Measurements from ENCODE around the gene LGALS3BP. TPM values are rescaled to one million over a fixed set of nuclear protein-coding genes. Genes with fewer than 3 reads are reported as not detected.

LGALS3BP gene
- total and polyA plus RNA-seq, 2 of the 4 experiments (the other 2 are of a cell fraction): 33.7 to 273 TPM

- intact Hi-C loops (cut with micrococcal nuclease): loop anchor here (1.0 to 2.0 kb wide), 3 partner anchors 36 to 70 kb away; no protein-coding TSS in a partner anchor
- POLR2A ChIA-PET (ENCODE audit: unreplicated experiment): no interaction called here
- Histone ChIP-seq H3K23ac (ENCODE audit: low read depth, low read length) (peak overlapping the region; percentile 91), H3K9me3 (ENCODE audit: control insufficient read depth, insufficient read depth, low read length) (no peaks in the 10 kb centered on the region), H3K27ac (ENCODE audit: insufficient read depth, low read length) (peak overlapping the region; percentile 78), H3K79me1 (ENCODE audit: low read depth in 1 of 2, low read length in 2 of 2) (peaks cover 0 to 20% of the 10 kb centered on the region in 2 experiments; a peak in 2 of 4 replicates), H2AK9ac (replicated peaks; ENCODE audit: low read depth, low read length, poor library complexity) (peak overlapping the region; percentile 99), H4K91ac (ENCODE audit: insufficient read depth, low read depth, low read length) (peak overlapping the region; percentile 95), H3K27me3 (ENCODE audit: control insufficient read depth, insufficient read depth, low read length) (no peaks in the 10 kb centered on the region), H3K4me1 (ENCODE audit: control insufficient read depth, insufficient read depth, low read length) (peaks cover 35% of the 10 kb centered on the region), H3K56ac (ENCODE audit: extremely low read depth, insufficient read depth, low read length) (peak overlapping the region; percentile 77), H2BK5ac (ENCODE audit: low read depth, low read length, poor library complexity, severe bottlenecking) (peak overlapping the region; percentile 92), H3K18ac (ENCODE audit: low read depth, low read length) (peak overlapping the region; percentile 80), H2BK120ac (ENCODE audit: low read depth, low read length) (peak overlapping the region; percentile 95), H4K8ac (ENCODE audit: low read depth in 2 of 2, low read length in 2 of 2) (peak overlapping the region; percentile 51 to 93), H3K9me1 (ENCODE audit: insufficient read depth, low read length) (peaks cover 19% of the 10 kb centered on the region), H3K4me3 (ENCODE audit: insufficient read depth, low read depth, low read length) (no peak overlapping the region), H3K36me3 (ENCODE audit: control insufficient read depth, insufficient read depth, low read length) (no peaks in the 10 kb centered on the region), H4K5ac (ENCODE audit: low read depth, low read length) (peak overlapping the region; percentile 83), H2BK15ac (ENCODE audit: low read depth, low read length) (peak overlapping the region; percentile 96; the same call in 2 of the 3 replicates), H2BK20ac (ENCODE audit: low read depth, low read length) (peak overlapping the region; percentile 90), H2AK5ac (ENCODE audit: low read depth, low read length) (peak overlapping the region; percentile 100), H2AFZ (replicated peaks; ENCODE audit: low read length, poor library complexity) (peak overlapping the region; percentile 92), H3K9ac (ENCODE audit: low read depth, low read length) (peak overlapping the region; percentile 49), H4K20me1 (ENCODE audit: insufficient read depth, low read length) (peaks cover 12% of the 10 kb centered on the region; the same call in 1 of the 2 replicates), H3K4me2 (ENCODE audit: low read depth, low read length) (peak overlapping the region; percentile 24), H3K4ac (ENCODE audit: low read depth, low read length) (peak overlapping the region; percentile 99), H3K14ac (replicated peaks; ENCODE audit: low read depth, low read length) (peak overlapping the region; percentile 85)
- CTCF ChIA-PET: interaction anchor here (1.3 kb wide), 1 partner anchor 36 kb away, joined by 5 read pairs; no protein-coding TSS in a partner anchor
- BruUV-seq (replicated peaks): no TSS peak
- dilution Hi-C loops (cut with HindIII; ENCODE audit: low sequenced_read_pairs, unreplicated experiment): no loop called here
- TF ChIP-seq RCOR1 (IDR thresholded peaks at IDR 0.05; ENCODE audit: insufficient replicate concordance, low read length) (no peak), ELK1 (IDR thresholded peaks at IDR 0.05; ENCODE audit: borderline replicate concordance, low read depth, low read length) (no peak), NFE2L2 (IDR thresholded peaks at IDR 0.05; ENCODE audit: low read depth, low read length) (no peak), CHD1 (IDR thresholded peaks at IDR 0.05; ENCODE audit: low read depth, low read length) (no peak), CTCF (conservative IDR thresholded peaks at IDR 0.05; ENCODE audit: low read depth, low read length) (no peak), RAD21 (IDR thresholded peaks at IDR 0.05; ENCODE audit: low read length) (no peak), RFX5 (IDR thresholded peaks at IDR 0.05; ENCODE audit: low read depth, low read length) (no peak), FOS (IDR thresholded peaks at IDR 0.05; ENCODE audit: low read depth, low read length) (no peak), MAZ (IDR thresholded peaks at IDR 0.05; ENCODE audit: borderline replicate concordance, low read depth, low read length) (no peak)
- ATAC-seq (ENCODE audit: low read depth): no peak
- 92% methylated on average over 2 of the region's 19 CpGs; no CpG with 5 or more reads in 1 of the 2 experiments for WGBS, 2 experiments (ENCODE audit: extremely low coverage in 2 of 2, insufficient read length in 1 of 2)
- peak; percentile 51 for DNase-seq
- in situ Hi-C loops (cut with MboI; ENCODE audit: low sequenced_read_pairs): no loop called here
These were observed 44.9 kb downstream of the LGALS3BP start for GRCh38 chr17:78934681-78935418.
